Regular cardiac myocyte (primary cell): Measurements from ENCODE around the gene POFUT2. TPM values are rescaled to one million over a fixed set of nuclear protein-coding genes. Genes with fewer than 3 reads are reported as not detected.

Source experiments
- total RNA-seq: library from RNA; depleted of rRNA; stranded (reverse); fragments of >200 nt; gene quantifications from 2 replicates; pipeline ENCODE4 v1.2.3, GENCODE V29; 2014

POFUT2 gene
- 39.5 and 76.4 TPM in 2 replicates for total RNA-seq

GRCh38 chr21:45287438-45288391 lies at the start of gene POFUT2:
Gene POFUT2 (minus strand): TSS chr21:45287895. CDS start chr21:45287871, 24 bp downstream.

Other genes with a start within 250 kb of the POFUT2 start
- gene ADARB1, start 213.3 kb downstream of the POFUT2 start, total RNA-seq: 6.1 and 7.9 TPM in 2 replicates
- gene COL18A1, start 117.3 kb upstream of the POFUT2 start, total RNA-seq: 52.7 and 56.4 TPM in 2 replicates